ENCODE measurements around the gene TULP1. TPM values are rescaled to one million over a fixed set of nuclear protein-coding genes. Genes with fewer than 3 reads are reported as not detected.

The TULP1 gene
- total and polyA plus RNA-seq, 2 of the 13 experiments (the other 11 are each of a cell fraction or from before 2014, with no cell fraction given), result not detected

- TF ChIP-seq PRDM15 (CRISPR knock-in tag; IDR thresholded peaks at IDR 0.05) (no peak), ZNF354B (CRISPR knock-in tag; IDR thresholded peaks at IDR 0.05) (no peak), PHF8 (CRISPR knock-in tag; IDR thresholded peaks at IDR 0.05) (0 out of 2 replicates have a peak, but pooled peaks have one; percentile 39), ZBED4 (CRISPR knock-in tag; IDR thresholded peaks at IDR 0.05; ENCODE audit: borderline replicate concordance) (no peak), ZNF773 (CRISPR knock-in tag; IDR thresholded peaks at IDR 0.05; ENCODE audit: borderline replicate concordance) (no peak), HMG20B (CRISPR knock-in tag; conservative IDR thresholded peaks at IDR 0.05) (no peak), ZKSCAN1 (IDR thresholded peaks at IDR 0.05; ENCODE audit: low read length) (no peak), ZBTB7B (CRISPR knock-in tag; IDR thresholded peaks at IDR 0.05) (no peak), DR1 (CRISPR knock-in tag; IDR thresholded peaks at IDR 0.05) (no peak), RBM39 (IDR thresholded peaks at IDR 0.05; ENCODE audit: low read depth, low read length, poor library complexity, severe bottlenecking) (no peak), ZNF510 (CRISPR knock-in tag; IDR thresholded peaks at IDR 0.05; ENCODE audit: low read depth) (no peak), CREM (IDR thresholded peaks at IDR 0.05) (no peak), CREM (CRISPR knock-in tag; IDR thresholded peaks at IDR 0.05) (no peak)
- TF ChIP-seq, protein P1, sequence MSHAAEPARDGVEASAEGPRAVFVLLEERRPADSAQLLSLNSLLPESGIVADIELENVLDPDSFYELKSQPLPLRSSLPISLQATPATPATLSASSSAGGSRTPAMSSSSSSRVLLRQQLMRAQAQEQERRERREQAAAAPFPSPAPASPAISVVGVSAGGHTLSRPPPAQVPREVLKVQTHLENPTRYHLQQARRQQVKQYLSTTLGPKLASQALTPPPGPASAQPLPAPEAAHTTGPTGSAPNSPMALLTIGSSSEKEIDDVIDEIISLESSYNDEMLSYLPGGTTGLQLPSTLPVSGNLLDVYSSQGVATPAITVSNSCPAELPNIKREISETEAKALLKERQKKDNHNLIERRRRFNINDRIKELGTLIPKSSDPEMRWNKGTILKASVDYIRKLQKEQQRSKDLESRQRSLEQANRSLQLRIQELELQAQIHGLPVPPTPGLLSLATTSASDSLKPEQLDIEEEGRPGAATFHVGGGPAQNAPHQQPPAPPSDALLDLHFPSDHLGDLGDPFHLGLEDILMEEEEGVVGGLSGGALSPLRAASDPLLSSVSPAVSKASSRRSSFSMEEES (CRISPR knock-in tag; IDR thresholded peaks at IDR 0.05), result no peak
- TF ChIP-seq, protein P2, sequence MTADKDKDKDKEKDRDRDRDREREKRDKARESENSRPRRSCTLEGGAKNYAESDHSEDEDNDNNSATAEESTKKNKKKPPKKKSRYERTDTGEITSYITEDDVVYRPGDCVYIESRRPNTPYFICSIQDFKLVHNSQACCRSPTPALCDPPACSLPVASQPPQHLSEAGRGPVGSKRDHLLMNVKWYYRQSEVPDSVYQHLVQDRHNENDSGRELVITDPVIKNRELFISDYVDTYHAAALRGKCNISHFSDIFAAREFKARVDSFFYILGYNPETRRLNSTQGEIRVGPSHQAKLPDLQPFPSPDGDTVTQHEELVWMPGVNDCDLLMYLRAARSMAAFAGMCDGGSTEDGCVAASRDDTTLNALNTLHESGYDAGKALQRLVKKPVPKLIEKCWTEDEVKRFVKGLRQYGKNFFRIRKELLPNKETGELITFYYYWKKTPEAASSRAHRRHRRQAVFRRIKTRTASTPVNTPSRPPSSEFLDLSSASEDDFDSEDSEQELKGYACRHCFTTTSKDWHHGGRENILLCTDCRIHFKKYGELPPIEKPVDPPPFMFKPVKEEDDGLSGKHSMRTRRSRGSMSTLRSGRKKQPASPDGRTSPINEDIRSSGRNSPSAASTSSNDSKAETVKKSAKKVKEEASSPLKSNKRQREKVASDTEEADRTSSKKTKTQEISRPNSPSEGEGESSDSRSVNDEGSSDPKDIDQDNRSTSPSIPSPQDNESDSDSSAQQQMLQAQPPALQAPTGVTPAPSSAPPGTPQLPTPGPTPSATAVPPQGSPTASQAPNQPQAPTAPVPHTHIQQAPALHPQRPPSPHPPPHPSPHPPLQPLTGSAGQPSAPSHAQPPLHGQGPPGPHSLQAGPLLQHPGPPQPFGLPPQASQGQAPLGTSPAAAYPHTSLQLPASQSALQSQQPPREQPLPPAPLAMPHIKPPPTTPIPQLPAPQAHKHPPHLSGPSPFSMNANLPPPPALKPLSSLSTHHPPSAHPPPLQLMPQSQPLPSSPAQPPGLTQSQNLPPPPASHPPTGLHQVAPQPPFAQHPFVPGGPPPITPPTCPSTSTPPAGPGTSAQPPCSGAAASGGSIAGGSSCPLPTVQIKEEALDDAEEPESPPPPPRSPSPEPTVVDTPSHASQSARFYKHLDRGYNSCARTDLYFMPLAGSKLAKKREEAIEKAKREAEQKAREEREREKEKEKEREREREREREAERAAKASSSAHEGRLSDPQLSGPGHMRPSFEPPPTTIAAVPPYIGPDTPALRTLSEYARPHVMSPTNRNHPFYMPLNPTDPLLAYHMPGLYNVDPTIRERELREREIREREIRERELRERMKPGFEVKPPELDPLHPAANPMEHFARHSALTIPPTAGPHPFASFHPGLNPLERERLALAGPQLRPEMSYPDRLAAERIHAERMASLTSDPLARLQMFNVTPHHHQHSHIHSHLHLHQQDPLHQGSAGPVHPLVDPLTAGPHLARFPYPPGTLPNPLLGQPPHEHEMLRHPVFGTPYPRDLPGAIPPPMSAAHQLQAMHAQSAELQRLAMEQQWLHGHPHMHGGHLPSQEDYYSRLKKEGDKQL (CRISPR knock-in tag; IDR thresholded peaks at IDR 0.05; ENCODE audit: low read depth), result no peak
Measured at GRCh38 chr6:35473075-35473849, 39.4 kb downstream of the TULP1 start (continued).
